EH (cell line): ENCODE data around the gene TMBIM1.
A peak's percentile ranks its signal among the peaks of the same experiment; 100 is the strongest.

Source experiments
- DNase-seq: peaks from one replicate; pipeline ENCODE4 v3.0.0-alpha.2; 2015; ENCODE audit warnings: low read depth

The TMBIM1 gene

GRCh38 chr2:218272531-218273212 is 19.6 kb downstream of the TMBIM1 start:
- peak; percentile 90 for DNase-seq

GRCh38 chr2:218271865-218272530 is 20.3 kb downstream of the TMBIM1 start:
- no peak for DNase-seq

GRCh38 chr2:218271487-218271797 is 20.9 kb downstream of the TMBIM1 start:
- DNase-seq, result no peak

- DNase-seq, result peak; percentile 41
Measured at GRCh38 chr2:218270721-218271486, 21.4 kb downstream of the TMBIM1 start.

- DNase-seq, result peak; percentile 100
Measured at GRCh38 chr2:218269900-218270720, 22.2 kb downstream of the TMBIM1 start, which contains the start of the genes AAMP and PNKD. Gene AAMP (minus strand): TSS chr2:218270137. CDS start chr2:218270086, 51 bp downstream. Gene PNKD (plus strand): TSS chr2:218270519. CDS start chr2:218270536, 17 bp downstream.

GRCh38 chr2:218267259-218267658 is 25.0 kb downstream of the TMBIM1 start:
- DNase-seq, result no peak

GRCh38 chr2:218266316-218266979 is 25.9 kb downstream of the TMBIM1 start:
- no peak for DNase-seq

- no peak for DNase-seq
Measured at GRCh38 chr2:218265626-218266025, 26.7 kb downstream of the TMBIM1 start.

- no peak for DNase-seq
Measured at GRCh38 chr2:218264773-218265561, 27.3 kb downstream of the TMBIM1 start.

- DNase-seq, result no peak
Measured at GRCh38 chr2:218263817-218264641, 28.3 kb downstream of the TMBIM1 start.

- no peak for DNase-seq
Measured at GRCh38 chr2:218262631-218263586, 29.4 kb downstream of the TMBIM1 start.

GRCh38 chr2:218262237-218262600 is 30.1 kb downstream of the TMBIM1 start:
- DNase-seq, result no peak

GRCh38 chr2:218261423-218262236 is 30.7 kb downstream of the TMBIM1 start:
- no peak for DNase-seq

- DNase-seq, result peak; percentile 19
Measured at GRCh38 chr2:218260742-218261422, 31.4 kb downstream of the TMBIM1 start, which contains the start of gene GPBAR1. Gene GPBAR1 (plus strand): TSS chr2:218261015. CDS start chr2:218262725, 1,710 bp downstream.

GRCh38 chr2:218260166-218260565 is 32.1 kb downstream of the TMBIM1 start:
- DNase-seq, result no peak

- peak; percentile 82 for DNase-seq
Measured at GRCh38 chr2:218259099-218259961, 33.0 kb downstream of the TMBIM1 start.
